ENCODE results near the gene TMTC2. TPM values are rescaled to one million over a fixed set of nuclear protein-coding genes. Genes with fewer than 3 reads are reported as not detected.

The TMTC2 gene
- total RNA-seq, 6 experiments from 2014 or later, result 0.74 to 1.9 (median 0.96) TPM

DNA sequence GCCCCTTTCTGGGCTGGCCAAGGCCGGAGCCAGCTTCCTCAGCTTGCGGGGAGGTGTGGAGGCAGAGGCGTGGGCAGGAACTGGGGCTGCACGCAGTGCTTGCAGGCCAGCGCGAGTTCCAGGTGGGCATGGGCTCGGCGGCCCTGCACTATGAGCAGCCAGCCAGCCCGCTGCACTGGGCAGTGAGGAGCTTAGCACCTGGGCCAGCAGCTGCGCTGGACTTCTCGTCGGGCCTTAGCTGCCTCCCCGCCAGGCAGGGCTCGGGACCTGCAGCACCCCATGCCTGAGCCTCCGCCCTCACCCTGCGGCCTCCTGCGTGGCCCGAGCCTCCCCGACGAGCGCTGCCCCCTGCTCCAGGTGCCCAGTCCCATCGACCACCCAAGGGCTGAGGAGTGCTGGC, 42.0 kb downstream of the TMTC2 start:
- H3K4me3 ChIP-seq, result no peak overlapping the region

GRCh38 chr12:82730953-82731459, 44.3 kb downstream of the TMTC2 start:
- no peak overlapping the region for H3K27ac ChIP-seq
- no peak overlapping the region for H3K4me3 ChIP-seq
- intact Hi-C loops (cut with DNase I), result no loop called here
- TF ChIP-seq POLR2A (IDR thresholded peaks at IDR 0.05) (no peak), CTCF (IDR thresholded peaks at IDR 0.05) (no peak)
- no peak for DNase-seq
- H3K27me3 ChIP-seq, result no peaks in the 10 kb centered on the region
- no peaks in the 10 kb centered on the region for H3K9me3 ChIP-seq
- 73% methylated on average over 7 of the region's 7 CpGs for WGBS (ENCODE audit: insufficient coverage, low coverage, low lambda C conversion rate, missing lambda C conversion rate)
- H3K36me3 ChIP-seq, result no peaks in the 10 kb centered on the region
- H3K4me1 ChIP-seq, result no peaks in the 10 kb centered on the region
- peak in 1 of 4 donors; percentile 43 for ATAC-seq

More for the DNA sequence above, 42.0 kb downstream of the TMTC2 start:
- no peak for TF ChIP-seq POLR2A (IDR thresholded peaks at IDR 0.05)
- no peak for TF ChIP-seq CTCF (IDR thresholded peaks at IDR 0.05)
- intact Hi-C loops (cut with DNase I), result no loop called here
- no peak for ATAC-seq
- Histone ChIP-seq H3K9me3 (no peaks in the 10 kb centered on the region), H3K4me1 (no peaks in the 10 kb centered on the region), H3K27me3 (no peaks in the 10 kb centered on the region), H3K36me3 (no peaks in the 10 kb centered on the region), H3K27ac (no peak overlapping the region)
- DNase-seq, result no peak
- no CpG with 5 or more reads among the region's 22 CpGs for WGBS (ENCODE audit: insufficient coverage, low coverage, low lambda C conversion rate, missing lambda C conversion rate)

DNA sequence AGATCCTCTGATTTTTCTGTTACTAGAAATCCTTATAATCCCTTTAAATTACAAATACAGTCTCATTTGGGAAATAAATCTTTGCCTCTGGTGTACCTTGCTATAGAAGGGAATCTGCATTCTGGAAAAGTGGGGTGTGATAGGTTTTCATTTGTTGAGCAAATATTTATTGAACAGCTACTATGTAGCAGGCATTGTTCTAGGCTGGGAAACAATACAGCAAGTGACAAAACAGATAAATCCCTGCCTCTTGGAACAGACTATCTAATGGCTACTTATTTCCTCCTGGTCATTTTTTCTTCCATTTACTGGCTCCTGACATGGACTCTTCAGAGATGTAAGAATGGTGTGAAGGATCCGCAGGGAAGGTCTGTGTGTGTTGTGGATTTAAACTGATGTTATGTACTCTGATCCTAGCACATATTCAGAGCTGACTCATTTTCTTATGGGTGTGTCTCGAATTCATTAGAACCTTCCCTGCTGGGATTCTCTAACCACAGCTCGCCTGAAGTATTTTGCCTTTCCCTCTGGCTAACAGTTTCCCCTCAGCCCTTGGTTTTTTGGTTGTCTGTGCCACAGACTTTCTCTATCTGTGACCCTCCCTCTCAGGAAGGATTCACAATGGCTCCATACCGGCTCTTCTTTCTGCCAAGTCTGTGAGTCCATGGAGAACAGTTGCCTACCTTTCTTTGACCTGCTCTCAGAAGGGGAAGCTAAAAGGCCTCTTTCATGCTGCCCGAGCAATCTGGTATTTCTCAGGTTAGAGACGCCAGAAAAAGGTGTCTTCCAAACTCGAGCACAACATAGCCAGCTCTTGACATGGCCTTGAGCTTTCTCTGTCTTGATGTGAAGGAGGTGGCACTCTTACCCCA, 53.7 kb downstream of the TMTC2 start:
- intact Hi-C loops (cut with DNase I), result no loop called here
- WGBS (ENCODE audit: insufficient coverage, low coverage, low lambda C conversion rate, missing lambda C conversion rate), result 74% methylated on average over 7 of the region's 7 CpGs
- ATAC-seq (no peak), DNase-seq (no peak)
- H3K4me3 ChIP-seq, result no peak overlapping the region
- no peak overlapping the region for H3K27ac ChIP-seq
- H3K4me1 ChIP-seq, result no peaks in the 10 kb centered on the region
- no peaks in the 10 kb centered on the region for H3K9me3 ChIP-seq
- no peaks in the 10 kb centered on the region for H3K36me3 ChIP-seq
- TF ChIP-seq CTCF (IDR thresholded peaks at IDR 0.05) (no peak), POLR2A (IDR thresholded peaks at IDR 0.05) (no peak)
- no peaks in the 10 kb centered on the region for H3K27me3 ChIP-seq

- DNase-seq (no peak), ATAC-seq (no peak)
- Histone ChIP-seq H3K4me3 (no peak overlapping the region), H3K27me3 (no peaks in the 10 kb centered on the region), H3K4me1 (no peaks in the 10 kb centered on the region), H3K36me3 (no peaks in the 10 kb centered on the region), H3K27ac (no peak overlapping the region), H3K9me3 (no peaks in the 10 kb centered on the region)
- no peak for TF ChIP-seq CTCF (IDR thresholded peaks at IDR 0.05)
- no peak for TF ChIP-seq POLR2A (IDR thresholded peaks at IDR 0.05)
- WGBS (ENCODE audit: insufficient coverage, low coverage, low lambda C conversion rate, missing lambda C conversion rate), result 62% methylated on average over 4 of the region's 4 CpGs
- intact Hi-C loops (cut with DNase I), result no loop called here
Observed at GRCh38 chr12:82745063-82745674, 58.5 kb downstream of the TMTC2 start.
